ENCODE results near the gene SLC39A8.

DNA sequence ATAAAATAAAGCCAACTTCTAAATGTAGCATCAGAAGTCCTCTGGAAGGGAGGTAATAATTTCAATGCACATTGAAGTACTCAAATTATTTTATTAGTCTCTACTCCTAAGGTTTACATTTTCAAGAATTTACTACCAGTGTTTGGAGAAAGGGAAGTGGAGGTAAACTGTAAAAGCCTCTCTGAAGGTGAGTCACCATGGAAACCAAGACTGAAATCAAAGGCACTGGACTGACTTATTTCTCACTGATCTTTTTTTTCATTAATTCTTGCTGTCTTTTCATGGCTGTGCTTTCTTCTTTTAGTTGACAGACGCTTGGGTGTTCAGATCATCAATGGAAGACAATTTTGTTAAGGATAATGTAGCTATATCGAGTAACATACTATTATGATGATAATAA lies 9.7 kb downstream of the SLC39A8 start:
- TF ChIP-seq ZNF274 (IDR thresholded peaks at IDR 0.05; ENCODE audit: low read depth, low read length), result no peak
- no peak for TF ChIP-seq YY1 (IDR thresholded peaks at IDR 0.05; ENCODE audit: insufficient read depth, insufficient read length)

Data from NT2/D1 (cell line).